HepG2 (cell line): ENCODE measurements around the gene PHKG2. TPM values are rescaled to one million over a fixed set of nuclear protein-coding genes. Genes with fewer than 3 reads are reported as not detected.

ENCODE experiments used
- ATAC-seq: fragments of 200-7000 bp; cut with Tn5 transposase; 3 replicates; pipeline ENCODE4 v1.9.1; 2020; ENCODE audit warnings: mild to moderate bottlenecking, moderate library complexity
- BruUV-seq: library from RNA; stranded (reverse); fragments of 400-500 nt; replicated peaks from 2 replicates; lab custom pipeline; 2021; lab: Mats Ljungman, UMichigan
- CTCF ChIA-PET: fragments of 300-600 bp; formaldehyde crosslinking; extraction: SDS; loops from one replicate; lab custom pipeline; 2021; ENCODE audit warnings: low total read pairs, inconsistent platforms, low intra/inter-chr PET ratio; lab: Yijun Ruan, JAX
- POLR2A ChIA-PET: fragments of 350-600 bp; sonication (Branson Sonifier 250); formaldehyde crosslinking; loops from one replicate; lab custom pipeline; 2020; ENCODE audit warnings: antibody characterized with exemption, inconsistent platforms; lab: Yijun Ruan, JAX
- DNase-seq: peaks from one replicate; pipeline ENCODE4 v3.0.0-alpha.2; 2015; ENCODE audit warnings: low spot score
- FAIRE-seq: peaks from 3 replicates; lab custom pipeline; 2011; peaks lifted over from hg19 to GRCh38; lab: Jason Lieb, UNC
- H2AFZ ChIP-seq: one replicate; pipeline ENCODE4 v1.6.1; 2011; ENCODE audit warnings: low read length, inconsistent platforms
- H3K27ac ChIP-seq: fragments of 300-600 bp; 3 replicates; pipeline ENCODE4 v1.8.0; 2011; ENCODE audit warnings: mixed run types, mild to moderate bottlenecking, mixed read lengths, low read length, inconsistent platforms; ENCODE audit not compliant: insufficient read depth; ENCODE audit errors: extremely low read length
- H3K27me3 ChIP-seq, 2 experiments: fragments of 200-600 bp in 1 of 2; 2 replicates in 1 of 2; 3 replicates in 1 of 2; pipeline versions ENCODE4 v1.6.0 to v1.8.0; 2011; ENCODE audit warnings: low read length in 2 of 2, mild to moderate bottlenecking in 2 of 2, moderate library complexity in 2 of 2, inconsistent platforms in 1 of 2; ENCODE audit not compliant: insufficient read depth in 2 of 2, control insufficient read depth in 1 of 2
- H3K36me3 ChIP-seq, 2 experiments: fragments of 200-600 bp in 1 of 2; replicated peaks in 1 of 2; 2 replicates in 1 of 2; 3 replicates in 1 of 2; pipeline versions ENCODE4 v1.5.1 to v1.8.0; 2011; ENCODE audit warnings: low read length in 2 of 2, inconsistent platforms in 1 of 2; ENCODE audit not compliant: insufficient read depth in 2 of 2, control insufficient read depth in 1 of 2
- H3K4me1 ChIP-seq: 2 replicates; pipeline ENCODE4 v1.5.1; 2012; ENCODE audit warnings: low read length, inconsistent platforms; ENCODE audit not compliant: insufficient read depth
- H3K4me2 ChIP-seq: 2 replicates; pipeline ENCODE4 v1.6.0; 2011; ENCODE audit warnings: low read depth, low read length, inconsistent platforms
- H3K4me3 ChIP-seq, 3 experiments: fragments of 200-600 bp in 1 of 3; sonication (generic), shearing (Covaris generic) in 1 of 3; replicated peaks in 1 of 3; 2 replicates each; pipeline ENCODE4 v1.5.1; 2011 to 2016; ENCODE audit warnings: low read length in 3 of 3, inconsistent platforms in 2 of 3, low read depth in 2 of 3, mild to moderate bottlenecking in 2 of 3, control low read depth in 1 of 3, mixed read lengths in 1 of 3; ENCODE audit not compliant: insufficient read depth in 1 of 3
- H3K79me2 ChIP-seq: one replicate; pipeline ENCODE4 v1.6.1; 2011; ENCODE audit warnings: low read length, inconsistent platforms; ENCODE audit not compliant: insufficient read depth
- H3K9ac ChIP-seq: 2 replicates; pipeline ENCODE4 v1.6.0; 2011; ENCODE audit warnings: mild to moderate bottlenecking, low read depth, low read length, inconsistent platforms; ENCODE audit not compliant: insufficient read depth
- H3K9me3 ChIP-seq: 2 replicates; pipeline ENCODE4 v1.5.1; 2012; ENCODE audit warnings: mild to moderate bottlenecking, low read length
- H4K20me1 ChIP-seq: 2 replicates; pipeline ENCODE4 v1.6.0; 2011; ENCODE audit warnings: inconsistent platforms, mild to moderate bottlenecking, low read length, moderate library complexity; ENCODE audit not compliant: insufficient read depth
- ATF7 ChIP-seq, 2 experiments: fragments of 450-650 bp in 1 of 2; sonication (generic) in 1 of 2; formaldehyde crosslinking in 1 of 2; IDR thresholded peaks; 2 replicates each; pipeline versions ENCODE4 v1.4.0 to v1.6.1; 2016 to 2020; ENCODE audit warnings: antibody characterized with exemption in 1 of 2, mild to moderate bottlenecking in 1 of 2, missing genetic modification reagents in 1 of 2
- BCL3 ChIP-seq: sonication (generic); formaldehyde crosslinking; IDR thresholded peaks from 2 replicates; pipeline ENCODE4 v1.5.1; 2020; ENCODE audit warnings: mild to moderate bottlenecking, missing genetic modification reagents, moderate library complexity
- CCAR2 ChIP-seq: fragments of 200-400 bp; formaldehyde crosslinking; optimal IDR thresholded peaks from 2 replicates; pipeline ENCODE3; 2018; ENCODE audit warnings: low read depth, mild to moderate bottlenecking, low read length, moderate library complexity
- FOXA3 ChIP-seq: IDR thresholded peaks from 2 replicates; pipeline ENCODE4 v1.6.1; 2016; ENCODE audit warnings: missing genetic modification reagents, missing compliant biosample characterization
- KLF15 ChIP-seq: sonication (generic); formaldehyde crosslinking; IDR thresholded peaks from 2 replicates; pipeline ENCODE4 v1.8.1; 2023; ENCODE audit warnings: borderline replicate concordance, mild to moderate bottlenecking, inconsistent platforms, missing genetic modification reagents, mixed read lengths
- NFE2L1 ChIP-seq: sonication (generic); formaldehyde crosslinking; IDR thresholded peaks from 2 replicates; pipeline ENCODE4 v1.4.0; 2020; ENCODE audit warnings: missing genetic modification reagents, mild to moderate bottlenecking, borderline replicate concordance
- RBM39 ChIP-seq: fragments of 200-400 bp; formaldehyde crosslinking; IDR thresholded peaks from one replicate; pipeline ENCODE4 v1.6.1; 2018; ENCODE audit warnings: antibody characterized with exemption, mild to moderate bottlenecking, low read depth, low read length; ENCODE audit not compliant: poor library complexity, severe bottlenecking
- SATB2 ChIP-seq: sonication (generic); formaldehyde crosslinking; IDR thresholded peaks from 2 replicates; pipeline ENCODE4 v1.5.0; 2020; ENCODE audit warnings: missing genetic modification reagents
- SOX5 ChIP-seq: IDR thresholded peaks from 2 replicates; pipeline ENCODE4 v1.6.1; 2016; ENCODE audit warnings: borderline replicate concordance
- SRF ChIP-seq: IDR thresholded peaks from 2 replicates; pipeline ENCODE4 v1.6.1; 2011; ENCODE audit warnings: mild to moderate bottlenecking, low read depth, low read length, moderate library complexity
- TEF ChIP-seq: sonication (generic); formaldehyde crosslinking; IDR thresholded peaks from 2 replicates; pipeline ENCODE4 v1.5.0; 2020; ENCODE audit warnings: missing genetic modification reagents
- ZNF143 ChIP-seq: sonication (generic); formaldehyde crosslinking; IDR thresholded peaks from 2 replicates; pipeline ENCODE4 v1.4.0; 2020; ENCODE audit warnings: missing genetic modification reagents
- ZNF264 ChIP-seq: sonication (generic); formaldehyde crosslinking; IDR thresholded peaks from 2 replicates; pipeline ENCODE4 v1.4.0; 2020; ENCODE audit warnings: missing genetic modification reagents
- ZNF33B ChIP-seq: sonication (generic); formaldehyde crosslinking; IDR thresholded peaks from 2 replicates; pipeline ENCODE4 v1.5.1; 2020; ENCODE audit warnings: mild to moderate bottlenecking, missing genetic modification reagents
- ZNF414 ChIP-seq: sonication (generic); formaldehyde crosslinking; IDR thresholded peaks from 2 replicates; pipeline ENCODE4 v1.5.0; 2020; ENCODE audit warnings: missing genetic modification reagents
- ZNF543 ChIP-seq: sonication (generic); formaldehyde crosslinking; IDR thresholded peaks from 2 replicates; pipeline ENCODE4 v1.4.0; 2020; ENCODE audit warnings: mild to moderate bottlenecking, missing genetic modification reagents
- ZNF572 ChIP-seq: sonication (generic); formaldehyde crosslinking; IDR thresholded peaks from 2 replicates; pipeline ENCODE4 v1.5.1; 2020; ENCODE audit warnings: mild to moderate bottlenecking, missing genetic modification reagents
- ZNF704 ChIP-seq: sonication (generic); formaldehyde crosslinking; IDR thresholded peaks from 2 replicates; pipeline ENCODE4 v1.8.1; 2023; ENCODE audit warnings: mild to moderate bottlenecking, inconsistent platforms, moderate library complexity, missing genetic modification reagents, borderline replicate concordance
- ZNF709 ChIP-seq: sonication (generic); formaldehyde crosslinking; IDR thresholded peaks from 2 replicates; pipeline ENCODE4 v1.5.0; 2020; ENCODE audit warnings: mild to moderate bottlenecking, missing genetic modification reagents
- WGBS: methylation state at CpG from one replicate; pipeline ENCODE4 v1.1.6; 2017; ENCODE audit warnings: low lambda C conversion rate; 5-methylcytosine and 5-hydroxymethylcytosine counted together
- in situ Hi-C: cut with HindIII; loops from 2 replicates; pipeline ENCODE4 v1.10.0; 2017; ENCODE audit warnings: low pct_unique_long_range_greater_than_20kb; ENCODE audit not compliant: extremely low pct_ligation_motif_present
- intact Hi-C: fragments of 100-400 bp; cut with micrococcal nuclease; formaldehyde crosslinking; loops from one replicate; pipeline ENCODE4 v1.10.0; 2022; ENCODE audit not compliant: unreplicated experiment
- polyA plus RNA-seq, 8 experiments: library from polyadenylated mRNA; depleted of rRNA in 3 of 8; stranded (reverse) in 7 of 8; unstranded in 1 of 8; fragments of >200 nt; fragmentation: Illumina TruSeq in 4 of 8; extraction: Trizol in 4 of 8; gene quantifications; 2 replicates each; pipeline versions ENCODE4 v1.2.1 to v1.2.3, GENCODE V29; 2011 to 2016; ENCODE audit warnings: low read depth in 4 of 8, missing spikeins in 1 of 8, mixed read lengths in 1 of 8; ENCODE audit not compliant: insufficient read depth in 1 of 8
- total RNA-seq, 5 experiments: library from RNA; depleted of rRNA; stranded (reverse); fragments of >200 nt; fragmentation: Illumina TruSeq; extraction: Trizol; gene quantifications; 2 replicates each; pipeline ENCODE4 v1.2.3, GENCODE V29; 2016; ENCODE audit warnings: low read depth in 1 of 5

PHKG2 gene
- total and polyA plus RNA-seq, 2 of the 13 experiments (the other 11 are each of a cell fraction or from before 2014, with no cell fraction given) = 37.4 to 42.1 TPM

GRCh38 chr16:30720694-30721093 is 27.5 kb upstream of the PHKG2 start:
- POLR2A ChIA-PET = no interaction called here
- ATAC-seq (no peak), DNase-seq (no peak), FAIRE-seq (no peak)
- Histone ChIP-seq H3K4me2 (no peak overlapping the region), H3K79me2 (peaks cover 2% of the 10 kb centered on the region), H3K36me3 (peaks cover 72 to 94% of the 10 kb centered on the region in 2 experiments), H3K27me3 (no peaks in the 10 kb centered on the region), H2AFZ (no peak overlapping the region), H3K4me1 (peaks cover 8% of the 10 kb centered on the region), H3K9ac (no peak overlapping the region), H3K27ac (no peak overlapping the region), H3K4me3 (no peak overlapping the region), H3K9me3 (no peaks in the 10 kb centered on the region), H4K20me1 (no peaks in the 10 kb centered on the region; the same call in 1 of the 2 replicates)
- in situ Hi-C loops = no loop called here
- TF ChIP-seq ZNF143 (CRISPR knock-in tag) (no peak), ZNF709 (CRISPR knock-in tag) (no peak), ZNF704 (no peak), ZNF264 (CRISPR knock-in tag) (no peak), BCL3 (no peak), TEF (CRISPR knock-in tag) (no peak), FOXA3 (no peak), KLF15 (CRISPR knock-in tag) (no peak), ZNF414 (CRISPR knock-in tag) (no peak), ZNF33B (CRISPR knock-in tag) (no peak), ATF7 (IDR thresholded peaks at IDR 0.05) (no peak), ATF7 (CRISPR knock-in tag; IDR thresholded peaks at IDR 0.05) (no peak), RBM39 (no peak), SOX5 (CRISPR knock-in tag) (no peak), ZNF543 (CRISPR knock-in tag) (no peak), SATB2 (CRISPR knock-in tag) (no peak), SRF (no peak), CCAR2 (no peak), ZNF572 (CRISPR knock-in tag) (no peak), NFE2L1 (no peak)
- WGBS = 98% methylated on average over 8 of the region's 9 CpGs
- intact Hi-C loops = no loop called here
- no TSS peak for BruUV-seq
- CTCF ChIA-PET = no interaction called here
